ENCODE results near the gene FXYD2.
A peak's percentile ranks its signal among the peaks of the same experiment; 100 is the strongest.
"Not testable (repeated sequence)": the region's sequence is repeated elsewhere in the genome, so short reads cannot be mapped to it uniquely, and the experiment has no call there.

Gene FXYD2

DNA sequence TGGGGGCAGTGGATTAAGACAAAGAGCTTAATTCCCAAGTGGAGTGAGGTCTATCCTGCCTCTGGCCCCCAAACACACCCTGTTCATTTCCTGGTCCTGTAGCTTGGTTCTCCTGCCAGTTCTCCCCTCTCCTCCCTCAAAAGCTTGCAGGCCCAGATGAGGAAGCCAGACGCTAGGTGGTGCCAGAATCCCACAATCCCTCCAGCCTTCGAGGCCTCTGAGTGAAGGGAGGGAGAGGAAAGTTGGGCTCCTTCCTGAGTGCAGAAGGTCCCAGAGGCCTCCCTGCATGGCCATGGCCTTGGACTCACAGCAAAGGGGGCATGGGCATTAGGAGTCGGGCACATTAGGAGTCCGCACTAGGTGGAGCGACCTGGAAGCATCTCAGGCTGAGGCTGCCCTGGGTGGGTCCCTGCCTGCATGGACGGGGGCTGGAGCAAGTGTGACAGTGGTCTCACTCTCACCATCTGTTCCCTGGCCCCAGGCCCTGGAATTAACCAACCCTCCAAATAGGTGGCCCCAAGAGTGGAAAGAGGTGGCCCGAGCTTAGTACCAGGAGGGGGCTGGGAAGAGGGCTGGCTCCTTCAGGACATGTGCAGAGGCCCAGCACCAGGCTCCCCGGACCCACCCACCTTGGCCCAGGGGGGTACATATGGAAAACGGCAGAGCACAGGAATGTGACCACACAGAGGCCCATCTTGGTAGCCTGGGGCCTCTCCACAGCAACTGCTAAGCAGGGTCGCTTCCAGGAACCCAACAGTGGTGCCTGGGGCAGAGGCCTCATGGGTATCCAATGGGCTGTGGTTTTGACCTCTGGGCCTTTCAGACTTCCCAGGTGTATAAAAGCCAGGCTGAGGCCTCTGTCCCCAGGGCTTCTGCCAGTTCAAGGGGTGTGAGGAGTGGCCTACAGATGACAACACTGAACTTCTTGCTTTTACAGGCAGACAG lies 5.2 kb downstream of the FXYD2 start:
- DNase-seq: peak; percentile 40

DNA sequence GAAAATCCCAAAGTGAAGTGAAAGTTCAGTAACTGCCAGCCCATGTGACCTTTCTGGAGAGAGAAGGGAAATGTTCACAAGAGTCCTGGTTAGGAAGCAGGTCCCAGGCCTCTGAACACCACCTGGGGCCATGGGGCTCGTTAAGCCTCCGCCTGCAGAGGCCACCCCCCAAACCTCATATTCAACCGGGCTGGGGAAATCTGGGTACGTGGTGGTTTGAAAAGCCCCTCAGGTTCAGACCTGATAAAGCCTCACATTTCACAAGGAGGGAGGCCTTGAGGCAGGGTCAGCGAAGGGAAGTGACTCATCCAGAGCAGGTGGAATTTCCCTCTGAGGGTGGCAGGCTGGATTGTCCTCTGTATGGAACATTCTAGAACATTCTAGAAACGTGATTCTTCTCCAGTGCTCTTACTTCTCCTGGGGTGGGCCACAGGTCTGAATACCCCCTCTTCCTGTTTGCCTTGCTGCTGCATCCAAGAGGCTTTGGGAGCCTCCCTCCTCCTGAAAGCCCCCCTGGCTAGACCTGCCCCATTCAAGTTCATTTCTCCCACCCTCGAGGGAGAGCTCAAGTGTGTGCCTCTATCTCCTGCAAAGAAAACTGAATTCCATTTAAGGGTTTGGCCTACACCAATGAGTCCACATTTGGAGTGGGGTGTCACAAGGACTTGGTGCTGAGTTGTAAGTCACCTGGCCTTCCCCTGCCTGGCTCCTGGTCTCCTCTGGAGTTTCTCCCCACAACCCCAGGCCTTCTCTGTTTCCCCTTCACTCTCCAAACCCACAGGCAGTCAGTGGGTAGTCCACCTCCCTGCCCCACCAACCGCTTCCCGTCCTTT lies 6.3 kb downstream of the FXYD2 start:
- DNase-seq: no peak

- peak; percentile 95 for DNase-seq
These were observed 7.0 kb downstream of the FXYD2 start for GRCh38 chr11:117817368-117818040.

DNA sequence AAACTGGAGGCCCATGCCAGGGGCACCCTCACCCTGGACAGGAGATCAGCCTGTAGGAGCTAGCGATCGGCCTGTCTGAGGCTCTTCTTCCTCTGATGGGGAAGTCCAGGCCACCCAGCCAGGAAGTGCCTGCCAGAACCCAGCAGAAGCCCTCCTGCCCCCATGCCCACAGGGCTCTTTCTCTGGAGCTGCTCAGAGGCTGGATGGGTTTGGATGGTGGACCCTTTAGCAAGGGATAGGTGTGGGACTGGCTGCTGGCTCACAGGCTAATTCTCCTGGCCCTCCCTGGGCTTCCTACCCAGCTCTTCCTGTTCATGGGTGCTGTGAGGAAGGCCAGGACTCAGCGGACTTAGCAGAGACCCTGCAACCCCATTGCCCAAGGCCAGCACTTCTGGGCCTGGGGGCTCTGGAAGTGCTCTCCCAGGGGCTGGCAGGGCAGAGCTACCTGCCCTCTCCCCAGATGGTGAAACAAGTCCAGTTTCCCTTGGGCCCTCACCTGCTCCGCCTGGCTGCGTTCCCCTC lies 7.6 kb downstream of the FXYD2 start:
- DNase-seq: no peak

DNA sequence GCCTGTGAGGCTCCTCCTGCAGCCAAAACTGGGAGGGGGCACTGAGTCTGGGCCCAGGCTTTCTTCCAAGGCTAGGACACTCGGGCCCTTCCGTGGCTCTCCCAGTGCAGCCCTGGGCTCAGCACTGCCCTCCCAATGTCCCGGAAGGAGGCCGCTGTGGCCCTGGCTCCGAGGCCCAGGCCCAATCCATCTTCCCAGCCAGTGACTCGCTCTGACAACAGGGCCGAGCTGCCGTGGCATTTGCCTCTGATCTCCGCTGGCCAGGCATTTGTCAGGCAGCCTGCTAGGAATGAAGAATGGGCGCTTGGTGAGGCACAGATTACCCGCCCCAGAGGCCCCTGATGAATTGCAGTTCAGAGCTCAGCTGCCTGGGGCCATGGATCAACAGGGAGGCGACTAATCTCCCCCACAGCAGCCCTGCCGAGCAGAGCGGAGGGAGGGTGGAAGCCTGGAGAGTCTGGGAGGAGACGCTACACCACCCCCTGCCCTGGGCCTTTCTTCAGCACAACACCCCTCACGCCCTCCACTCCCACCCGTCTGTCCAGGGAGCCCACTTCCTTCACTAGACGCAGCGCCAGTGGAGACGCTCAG lies 8.3 kb downstream of the FXYD2 start:
- no peak for DNase-seq

GRCh38 chr11:117815262-117815803 lies 9.2 kb downstream of the FXYD2 start:
- peak; percentile 66 for DNase-seq

GRCh38 chr11:117814766-117815261 lies 9.7 kb downstream of the FXYD2 start:
- peak; percentile 86 for DNase-seq

GRCh38 chr11:117814204-117814765 lies 10.3 kb downstream of the FXYD2 start:
- DNase-seq: peak; percentile 86

GRCh38 chr11:117810056-117810451 lies 14.5 kb downstream of the FXYD2 start:
- not testable (repeated sequence) for DNase-seq

GRCh38 chr11:117809236-117810055 lies 15.1 kb downstream of the FXYD2 start:
- peak; percentile 63 for DNase-seq

DNA sequence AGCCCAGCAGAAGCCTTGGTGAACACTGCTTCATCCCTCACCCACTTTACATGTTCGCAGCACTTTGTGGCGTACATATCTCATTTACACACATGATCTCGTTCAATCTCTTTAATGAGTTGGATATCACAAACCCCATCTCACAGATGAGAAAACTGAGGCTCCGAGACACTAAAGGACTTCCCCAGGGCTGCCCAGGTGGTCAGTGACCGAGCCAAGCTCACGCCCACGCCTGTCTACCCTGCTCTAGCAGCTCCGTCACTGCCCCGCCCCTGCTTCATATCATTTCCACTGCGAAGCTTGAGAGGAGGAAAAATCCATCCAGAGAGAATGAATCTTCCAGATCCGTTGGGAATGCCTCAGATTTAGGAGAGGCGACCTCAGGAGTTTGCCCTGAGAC lies 15.8 kb downstream of the FXYD2 start:
- no peak for DNase-seq

DNA sequence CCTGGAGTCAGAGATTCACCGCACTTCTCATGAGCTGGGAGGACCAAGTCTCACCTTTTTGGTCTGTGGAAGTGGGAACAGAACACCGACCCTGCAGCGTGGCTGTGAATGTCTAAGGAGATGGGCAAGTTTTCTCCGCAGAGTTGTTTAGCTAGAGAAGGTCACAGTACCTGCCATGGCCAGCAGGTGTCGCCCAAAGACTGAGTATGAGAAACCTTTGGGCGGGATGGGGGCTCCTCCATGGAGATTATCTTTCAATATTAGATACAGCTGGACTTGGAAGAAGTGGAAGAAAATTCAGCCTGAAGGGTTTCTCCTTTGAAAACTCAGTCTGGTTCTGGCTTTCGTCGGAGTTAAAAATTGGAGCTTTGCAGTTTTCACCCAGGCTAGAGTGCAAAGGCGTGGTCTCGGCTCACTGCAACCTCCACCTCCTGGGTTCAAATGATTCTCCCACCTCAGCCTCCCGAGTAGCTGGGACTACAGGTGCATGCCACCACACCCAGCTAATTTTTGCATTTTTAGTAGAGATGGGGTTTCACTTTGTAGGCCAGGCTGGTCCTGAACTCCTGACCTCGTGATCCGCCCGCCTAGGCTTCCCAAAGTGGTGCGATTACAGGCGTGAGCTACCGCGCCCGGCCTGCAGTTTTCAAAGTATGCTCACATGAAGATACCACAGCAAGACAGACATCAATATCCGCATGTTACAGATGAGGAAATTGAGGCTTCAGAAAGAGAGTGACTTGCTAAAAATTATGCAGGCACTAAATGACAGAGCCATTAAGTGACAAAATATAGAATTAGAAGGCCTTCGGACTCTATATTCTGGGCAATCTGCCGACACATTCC lies 16.8 kb downstream of the FXYD2 start:
- peak; percentile 30 for DNase-seq

- no peak for DNase-seq
These were observed 17.7 kb downstream of the FXYD2 start for GRCh38 chr11:117806846-117807245.

DNA sequence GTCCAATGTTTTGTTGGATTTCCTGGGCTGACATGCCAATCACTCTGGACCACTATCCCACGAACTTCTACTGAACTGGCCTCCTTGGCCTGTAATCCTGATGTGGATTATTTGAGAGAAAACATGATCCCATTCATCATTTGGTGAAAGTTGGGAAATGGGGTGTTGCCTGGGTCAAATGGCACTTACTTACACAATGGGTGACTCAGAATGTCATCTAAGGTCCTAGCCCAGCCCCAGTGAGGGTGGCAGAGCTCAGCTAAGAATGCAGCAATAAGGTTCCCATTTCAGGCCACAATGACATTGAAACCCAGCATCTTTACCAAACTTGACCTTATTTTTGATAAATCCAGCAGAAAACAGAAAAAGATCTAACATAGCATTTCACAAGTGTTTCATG lies 19.5 kb downstream of the FXYD2 start:
- DNase-seq: no peak

DNA sequence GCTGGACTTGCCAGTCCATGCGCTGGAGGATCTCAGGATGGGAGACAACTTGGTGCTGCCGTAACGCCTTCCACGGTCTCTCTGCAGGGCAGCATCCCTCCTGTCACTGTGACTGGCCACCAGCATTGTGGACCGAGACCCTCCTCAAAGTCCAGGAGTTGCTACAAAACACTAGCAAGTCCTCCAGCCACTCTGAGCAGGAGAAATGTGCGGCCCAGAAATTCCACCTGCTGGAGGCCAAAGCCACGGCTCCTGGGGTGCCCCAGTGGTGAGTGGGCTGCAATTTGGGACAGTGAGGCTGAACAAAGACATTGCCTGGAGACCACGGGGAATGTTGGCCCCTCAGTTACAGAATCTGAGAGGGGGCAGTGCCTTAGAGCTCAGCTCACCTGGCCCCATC lies 20.6 kb downstream of the FXYD2 start:
- DNase-seq: no peak

DNA sequence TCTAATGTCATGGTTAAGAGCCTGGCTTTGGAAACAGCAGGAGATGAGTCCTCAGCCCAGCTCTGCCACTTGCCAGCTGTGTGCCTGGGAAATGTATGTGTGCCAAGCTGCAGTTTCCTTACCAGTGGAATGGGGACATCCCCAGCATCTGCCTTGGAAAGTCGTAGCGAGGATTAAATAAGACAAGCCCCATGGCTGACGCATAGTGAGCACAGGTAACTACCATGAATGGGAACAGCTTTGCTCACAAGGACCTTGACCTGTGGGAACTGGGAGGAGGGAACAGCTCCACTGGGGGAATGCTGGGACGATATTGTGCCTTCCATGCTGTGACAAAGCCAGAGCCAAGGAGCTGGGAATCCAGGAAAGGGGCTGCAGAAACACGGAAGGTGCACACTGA lies 24.9 kb downstream of the FXYD2 start:
- DNase-seq: no peak

- no peak for DNase-seq
These were observed 27.5 kb downstream of the FXYD2 start, which contains the start of gene DSCAML1 for GRCh38 chr11:117796872-117797529. DSCAML1 (minus strand) TSS chr11:117797216; CDS start chr11:117797079, 137 bp downstream.

DNA sequence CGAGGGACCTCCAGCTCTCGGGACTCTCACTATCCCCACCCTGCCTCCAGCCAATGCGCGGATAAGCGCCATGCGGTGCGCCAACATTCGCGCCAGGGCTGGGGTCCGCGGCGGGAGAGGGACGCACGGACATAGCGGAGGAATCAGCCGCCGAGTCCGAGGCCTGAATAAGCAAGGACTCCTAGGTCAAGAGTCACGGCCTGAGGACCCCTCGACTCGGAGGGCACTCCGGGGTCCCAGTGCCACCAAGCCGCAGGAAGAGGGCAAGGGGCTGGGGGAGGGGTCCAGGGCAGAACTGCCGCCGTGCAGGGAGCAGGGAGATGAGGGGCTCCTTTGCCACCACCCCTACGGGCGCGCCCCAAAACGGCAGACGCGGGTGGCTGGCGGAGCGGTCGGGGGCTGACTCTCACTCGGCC lies 28.1 kb downstream of the FXYD2 start:
- DNase-seq: no peak

Measured in DMS79 (cell line).